Sigmoid colon (tissue), 7 donors: ENCODE data around the gene TNFAIP8. TPM values are rescaled to one million over a fixed set of nuclear protein-coding genes. Genes with fewer than 3 reads are reported as not detected.

Source experiments
- DNase-seq: peaks from one replicate; pipeline ENCODE4 v3.0.0-alpha.2; 2019
- H3K27ac ChIP-seq, 4 donors: fragments of 200-600 bp; sonication (generic); one replicate each; pipeline ENCODE4 v1.5.1; 2016 to 2019; ENCODE audit warnings: mild to moderate bottlenecking in 1 of 4
- H3K27me3 ChIP-seq, 3 donors: fragments of 200-600 bp; sonication (generic); one replicate each; pipeline ENCODE4 v1.5.1; 2019; ENCODE audit warnings: mild to moderate bottlenecking in 1 of 3
- H3K36me3 ChIP-seq, 4 donors: fragments of 200-600 bp; sonication (generic); one replicate each; pipeline ENCODE4 v1.5.1; 2016 to 2019
- H3K4me1 ChIP-seq, 4 donors: fragments of 200-600 bp; sonication (generic); one replicate each; pipeline ENCODE4 v1.5.1; 2017 to 2019
- H3K4me3 ChIP-seq, 4 donors: fragments of 200-600 bp; sonication (generic); one replicate each; pipeline ENCODE4 v1.5.1; 2017 to 2019; ENCODE audit warnings: mild to moderate bottlenecking in 2 of 4, moderate library complexity in 1 of 4
- H3K9me3 ChIP-seq, 4 donors: fragments of 200-600 bp in 3 of 4; sonication (generic) in 3 of 4; one replicate each; pipeline versions ENCODE4 v1.5.1 to v1.6.1; 2013 to 2019
- CTCF ChIP-seq, 4 experiments: fragments of 450-650 bp in 3 of 4; fragments of 200-600 bp in 1 of 4; IDR thresholded peaks; one replicate each; pipeline ENCODE4 v1.5.1; 2016 to 2019; ENCODE audit warnings: antibody characterized with exemption in 4 of 4, mild to moderate bottlenecking in 3 of 4, moderate library complexity in 2 of 4
- EP300 ChIP-seq, 4 donors: sonication (generic); formaldehyde crosslinking; IDR thresholded peaks; one replicate each; pipeline ENCODE4 v1.6.1; 2017; ENCODE audit warnings: antibody characterized with exemption in 4 of 4
- POLR2A ChIP-seq, 2 donors: fragments of 450-650 bp; IDR thresholded peaks; one replicate each; pipeline ENCODE4 v1.6.1; 2016; ENCODE audit warnings: antibody characterized with exemption in 2 of 2, mild to moderate bottlenecking in 2 of 2, moderate library complexity in 2 of 2
- POLR2AphosphoS5 ChIP-seq, 4 donors: sonication (generic); formaldehyde crosslinking; IDR thresholded peaks; one replicate each; pipeline ENCODE4 v1.6.1; 2017; ENCODE audit warnings: antibody characterized with exemption in 4 of 4
- WGBS, 2 donors: extraction: QIAGEN DNeasy Blood & Tissue Kit; methylation state at CpG; one replicate each; pipeline ENCODE4 v1.1.7; 2013; 5-methylcytosine and 5-hydroxymethylcytosine counted together
- intact Hi-C: fragments of 100-400 bp; cut with DNase I; formaldehyde crosslinking; loops from one replicate; pipeline ENCODE4 v1.15.1; 2023
- polyA plus RNA-seq, 3 donors: library from polyadenylated mRNA; stranded (reverse); fragments of 200-250 nt; gene quantifications; one replicate each; pipeline ENCODE4 v1.2.3, GENCODE V29; 2013
- total RNA-seq, 4 donors: library from RNA; depleted of rRNA; stranded (reverse); fragments of >200 nt; gene quantifications; one replicate each; pipeline ENCODE4 v1.1.0, GENCODE V29; 2016
- donor health status: healthy with polysubstance abuse.
- donor health status: Bipolar disorder and iron deficiency.
- donor health status: healthy.

The TNFAIP8 gene
- total and polyA plus RNA-seq, 7 donors = 6.9 to 55.8 (median 14.8) TPM

GRCh38 chr5:119406551-119407110, 50.8 kb downstream of the TNFAIP8 start:
- no peak for DNase-seq
- intact Hi-C loops = no loop called here
- peaks cover 0 to 12% (median 0%) of the 10 kb centered on the region in 3 donors for H3K27me3 ChIP-seq
- TF ChIP-seq POLR2A (IDR thresholded peaks at IDR 0.05) = no peak
- TF ChIP-seq POLR2AphosphoS5 (IDR thresholded peaks at IDR 0.05) = no peak
- no peak for TF ChIP-seq EP300 (IDR thresholded peaks at IDR 0.05)
- no peak for TF ChIP-seq CTCF (IDR thresholded peaks at IDR 0.05)
- no peak overlapping the region for H3K4me3 ChIP-seq
- WGBS, 2 donors = 94 to 96% methylated on average over 5 of the region's 5 CpGs
- peaks cover 0 to 11% (median 4%) of the 10 kb centered on the region in 4 donors for H3K4me1 ChIP-seq
- no peaks in the 10 kb centered on the region for H3K9me3 ChIP-seq
- no peaks in the 10 kb centered on the region for H3K36me3 ChIP-seq
- no peak overlapping the region for H3K27ac ChIP-seq

- Histone ChIP-seq H3K9me3 (no peaks in the 10 kb centered on the region), H3K36me3 (no peaks in the 10 kb centered on the region), H3K27ac (no peak overlapping the region), H3K27me3 (peaks cover 0 to 12% (median 0%) of the 10 kb centered on the region in 3 donors), H3K4me1 (peaks cover 0 to 13% (median 7%) of the 10 kb centered on the region in 4 donors), H3K4me3 (no peak overlapping the region)
- no peak for TF ChIP-seq POLR2AphosphoS5 (IDR thresholded peaks at IDR 0.05)
- no peak for TF ChIP-seq CTCF (IDR thresholded peaks at IDR 0.05)
- no peak for TF ChIP-seq POLR2A (IDR thresholded peaks at IDR 0.05)
- no peak for TF ChIP-seq EP300 (IDR thresholded peaks at IDR 0.05)
- 76 to 83% methylated on average over 3 of the region's 3 CpGs for WGBS, 2 donors
- DNase-seq = no peak
- intact Hi-C loops = no loop called here
Observed at GRCh38 chr5:119409235-119409815, 53.5 kb downstream of the TNFAIP8 start.

GRCh38 chr5:119410448-119411159, 54.8 kb downstream of the TNFAIP8 start:
- peaks cover 0 to 12% (median 0%) of the 10 kb centered on the region in 3 donors for H3K27me3 ChIP-seq
- WGBS, 2 donors = 83 to 90% methylated on average over 4 of the region's 4 CpGs
- H3K36me3 ChIP-seq = no peaks in the 10 kb centered on the region
- H3K9me3 ChIP-seq = no peaks in the 10 kb centered on the region
- DNase-seq = no peak
- no peak overlapping the region for H3K4me3 ChIP-seq
- TF ChIP-seq POLR2A (IDR thresholded peaks at IDR 0.05) (no peak), EP300 (IDR thresholded peaks at IDR 0.05) (no peak), POLR2AphosphoS5 (IDR thresholded peaks at IDR 0.05) (no peak), CTCF (IDR thresholded peaks at IDR 0.05) (no peak)
- H3K4me1 ChIP-seq = peaks cover 0 to 13% (median 7%) of the 10 kb centered on the region in 4 donors
- no peak overlapping the region for H3K27ac ChIP-seq
- intact Hi-C loops = loop anchor here (1.0 to 10.0 kb wide), 5 partner anchors 78 to 422 kb away; partner anchors contain the start of genes DMXL1 and DTWD2

- peak; percentile 69 for DNase-seq
- H3K36me3 ChIP-seq = no peaks in the 10 kb centered on the region
- WGBS, 2 donors = 8 to 20% methylated on average over 15 of the region's 15 CpGs
- peaks cover 0 to 12% (median 0%) of the 10 kb centered on the region in 3 donors for H3K27me3 ChIP-seq
- H3K4me1 ChIP-seq = peaks cover 0 to 13% (median 7%) of the 10 kb centered on the region in 4 donors
- no peaks in the 10 kb centered on the region for H3K9me3 ChIP-seq
- peak overlapping the region; percentile 15 to 51 (median 42) for H3K4me3 ChIP-seq
- H3K27ac ChIP-seq = peak overlapping the region; percentile 61 to 71 (median 66)
- intact Hi-C loops = loop anchor here (1.0 to 10.0 kb wide), 5 partner anchors 79 to 423 kb away; partner anchors contain the start of genes DMXL1 and DTWD2
- TF ChIP-seq CTCF (IDR thresholded peaks at IDR 0.05) (peak; percentile 87 to 94 (median 92)), EP300 (IDR thresholded peaks at IDR 0.05) (no peak), POLR2AphosphoS5 (IDR thresholded peaks at IDR 0.05) (peak in 1 of 4 donors; percentile 7)
Observed at GRCh38 chr5:119411361-119412278, 55.8 kb downstream of the TNFAIP8 start.
